Measurements from ENCODE around the gene GNPAT. TPM values are rescaled to one million over a fixed set of nuclear protein-coding genes. Genes with fewer than 3 reads are reported as not detected.

Gene GNPAT
- total RNA-seq: 10 to 100 TPM; 55.4 to 56.6 TPM

DNA sequence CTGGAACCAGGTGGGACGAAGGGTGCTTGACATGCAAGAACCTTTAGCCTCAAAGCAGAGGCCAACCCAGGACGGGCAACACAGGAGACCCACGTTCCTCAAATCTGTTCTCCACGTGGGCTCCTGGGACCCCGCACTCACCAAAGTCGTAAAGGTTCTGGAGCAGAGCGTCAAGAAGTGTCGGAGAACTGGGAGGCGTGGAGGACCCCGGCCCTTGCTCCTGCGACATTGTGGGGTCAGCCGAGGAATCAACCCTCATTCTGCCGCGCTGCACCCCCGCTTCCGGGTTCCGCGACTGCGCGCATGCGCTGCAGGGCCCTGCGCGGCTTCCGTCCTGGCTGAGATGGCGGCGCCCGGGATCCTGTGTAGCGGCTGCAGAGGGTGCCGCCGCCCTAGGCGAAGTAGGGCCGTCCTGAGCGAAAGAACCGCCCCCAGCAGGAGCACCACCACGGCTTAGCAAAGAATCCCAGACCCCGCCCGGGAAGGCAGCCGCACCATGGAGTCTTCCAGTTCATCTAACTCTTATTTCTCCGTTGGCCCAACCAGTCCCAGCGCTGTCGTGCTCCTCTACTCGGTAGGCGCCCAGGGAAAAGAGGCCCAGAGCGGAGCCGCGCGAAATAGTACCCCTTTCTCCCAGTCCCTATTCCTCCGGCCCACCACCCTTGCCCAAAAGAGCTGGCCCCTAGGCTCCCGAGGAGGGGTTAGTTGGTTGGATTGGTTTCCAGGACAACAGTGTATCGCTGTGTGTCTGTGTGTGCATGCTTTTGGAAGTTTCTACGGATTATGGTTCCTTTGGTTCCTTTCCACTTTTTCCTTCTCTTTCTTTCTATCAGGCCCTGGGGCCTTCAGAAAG lies at the start of gene GNPAT:
TSS of gene GNPAT (plus strand) at position 330 of the 853 bp plus-strand sequence. CDS start at position 497, 167 bp downstream.
- ChIA-PET CTCF (interaction anchor here (0.9 kb wide), 1 partner anchor 13 kb away, joined by 4 read pairs; no protein-coding TSS in a partner anchor), POLR2A (interaction anchor here (0.9 to 1.2 kb wide), 3 partner anchors 38 to 262 kb away, joined by 3 read pairs; partner anchors contain the start of genes ARV1, SPRTN and TTC13)

DNA sequence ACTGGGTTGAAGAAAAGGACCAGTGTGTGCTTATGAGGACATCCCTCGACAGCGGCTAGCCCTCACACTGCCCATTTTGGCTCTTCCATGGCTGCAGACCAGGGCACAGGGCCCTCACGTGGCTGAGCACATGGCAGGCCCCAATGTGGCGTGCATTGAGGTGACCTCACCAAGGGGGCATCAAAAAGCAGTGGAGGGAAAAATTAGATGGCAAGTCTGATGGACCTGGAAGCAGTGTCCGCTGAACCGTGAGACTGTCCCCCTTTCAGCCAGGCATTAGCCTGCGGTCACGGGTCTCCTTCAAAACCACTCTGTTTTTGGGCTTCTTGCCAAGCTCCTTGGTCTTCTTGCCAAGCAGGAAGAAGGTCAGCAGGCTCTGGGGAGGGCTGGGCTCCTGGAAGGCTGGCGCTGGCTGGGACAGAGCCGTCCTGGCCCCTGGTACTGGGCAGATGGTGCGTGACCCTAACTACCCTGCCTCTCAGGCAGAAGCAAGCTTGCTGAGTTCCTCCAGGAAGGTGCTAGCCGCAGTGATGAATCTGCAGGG lies 48.3 kb upstream of the GNPAT start:
- POLR2A ChIA-PET: no interaction called here
- CTCF ChIA-PET: no interaction called here

DNA sequence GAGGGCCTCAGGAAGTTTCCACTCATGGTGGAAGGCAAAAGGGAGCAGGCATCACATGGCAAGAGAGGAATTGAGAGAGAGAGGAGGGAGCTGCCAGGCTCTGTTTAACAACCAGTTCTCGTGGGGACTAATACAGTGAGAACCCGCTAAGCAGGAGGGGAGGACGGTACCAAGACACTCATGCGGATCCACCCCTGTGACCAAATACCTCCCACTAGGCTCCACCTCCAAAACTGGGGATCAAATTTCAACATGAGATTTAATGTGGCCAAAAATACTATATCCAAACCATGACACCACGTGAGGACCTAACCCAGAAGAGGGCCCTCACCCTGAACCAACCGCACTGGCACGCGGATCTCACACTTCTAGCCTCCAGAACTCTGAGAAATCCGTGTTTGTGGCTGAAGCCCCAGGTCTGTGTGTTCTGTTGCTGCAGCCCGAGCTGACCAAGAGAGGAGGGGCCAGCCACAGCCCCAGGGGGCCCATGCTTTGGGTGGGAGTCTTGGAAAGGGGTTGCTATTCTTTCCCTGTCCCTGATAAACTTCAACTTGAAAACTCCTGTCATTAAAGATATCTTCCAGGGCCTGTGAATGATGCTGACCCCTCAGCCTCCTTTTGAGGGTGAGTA lies 47.2 kb upstream of the GNPAT start:
- ChIA-PET POLR2A (no interaction called here), CTCF (no interaction called here)

DNA sequence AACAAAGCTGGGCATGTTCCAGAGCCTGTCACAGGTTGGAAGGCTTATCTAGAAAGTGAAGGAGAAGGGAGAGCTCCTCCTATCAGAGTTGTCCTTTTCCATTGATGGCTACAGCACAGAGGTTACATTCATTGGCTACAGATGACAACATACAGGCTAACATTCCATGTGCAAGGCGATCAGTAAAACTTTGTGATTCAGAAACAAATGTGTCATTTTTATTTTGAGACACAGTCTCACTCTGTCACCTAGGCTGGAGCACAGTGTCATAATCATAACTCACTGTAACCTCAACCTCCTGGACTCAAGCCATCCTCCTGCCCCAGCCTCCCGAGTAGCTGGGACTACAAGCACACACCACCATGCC lies 46.6 kb upstream of the GNPAT start:
- CTCF ChIA-PET: no interaction called here
- POLR2A ChIA-PET: no interaction called here

DNA sequence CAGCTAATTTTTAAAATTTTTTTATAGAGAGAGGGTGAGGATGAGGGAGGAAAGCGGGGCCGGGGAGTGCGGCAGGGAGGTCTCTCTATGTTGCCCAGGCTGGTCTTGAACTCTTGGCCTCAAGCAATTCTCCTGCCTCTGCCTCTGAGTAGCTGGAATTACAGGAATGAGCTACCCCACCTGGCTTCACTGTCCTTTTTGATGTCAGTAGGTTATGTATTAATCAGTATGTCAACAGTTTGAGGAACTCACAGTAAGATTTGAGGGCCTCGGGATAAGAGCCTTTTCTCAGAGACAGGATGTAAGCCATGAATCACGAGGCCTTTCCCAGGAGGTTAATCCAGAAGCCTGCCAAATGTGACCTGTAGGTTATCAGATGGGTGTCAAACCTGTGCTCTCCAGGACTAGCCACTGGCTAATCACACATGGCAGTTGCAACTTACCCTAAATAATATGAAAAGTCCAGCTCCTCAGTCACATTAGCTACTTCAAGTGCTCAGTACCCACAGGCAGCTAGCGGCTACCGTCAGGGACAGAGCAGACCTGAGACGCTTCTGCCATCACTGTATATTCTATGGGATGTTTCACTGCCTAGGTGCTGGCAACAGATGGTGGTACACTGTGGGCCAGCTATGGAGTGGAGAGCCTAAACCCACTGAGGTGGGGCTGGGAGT lies 46.0 kb upstream of the GNPAT start:
- POLR2A ChIA-PET: no interaction called here
- CTCF ChIA-PET: no interaction called here

DNA sequence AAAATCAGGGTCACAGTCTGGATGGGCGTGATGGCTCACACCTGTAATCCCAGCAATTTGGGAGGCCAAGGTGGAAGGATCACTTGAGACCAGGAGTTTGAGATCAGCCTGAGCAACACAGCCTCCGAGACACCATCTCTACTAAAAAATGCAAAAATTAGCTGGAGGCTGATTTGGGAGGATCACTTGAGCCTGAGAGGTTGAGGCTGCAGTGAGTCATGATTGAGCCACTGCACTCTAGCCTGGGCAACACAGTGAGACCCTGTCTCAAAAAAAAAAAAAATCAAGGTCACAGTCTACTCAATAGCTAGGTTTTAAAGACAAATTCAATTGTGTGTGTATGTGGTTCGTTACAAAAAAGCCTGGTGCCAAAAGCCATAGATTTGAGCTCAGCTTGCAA lies 44.7 kb upstream of the GNPAT start:
- ChIA-PET CTCF (interaction anchor here (0.6 kb wide), 1 partner anchor 1708 kb away, joined by 3 read pairs; no protein-coding TSS in a partner anchor), POLR2A (no interaction called here)

DNA sequence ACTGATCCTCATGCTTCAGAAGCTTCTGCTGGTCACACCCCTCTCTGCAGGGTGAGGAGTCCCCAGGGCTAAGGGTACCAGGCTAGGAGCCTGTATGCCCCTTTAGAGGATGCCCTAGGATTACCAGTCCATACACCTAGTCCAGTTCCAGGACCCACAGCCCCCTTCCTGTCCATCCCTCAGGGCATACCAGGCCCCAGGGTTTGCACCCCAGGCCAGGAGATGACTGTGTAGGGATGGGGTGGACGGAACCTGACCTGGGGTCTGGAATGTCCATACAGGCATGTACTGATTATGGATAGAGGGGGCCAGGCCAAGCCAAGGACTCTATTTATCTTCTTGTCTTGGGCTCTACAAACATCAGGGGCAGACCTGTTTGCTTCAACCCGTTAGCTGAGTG lies 44.3 kb upstream of the GNPAT start:
- ChIA-PET CTCF (no interaction called here), POLR2A (no interaction called here)

DNA sequence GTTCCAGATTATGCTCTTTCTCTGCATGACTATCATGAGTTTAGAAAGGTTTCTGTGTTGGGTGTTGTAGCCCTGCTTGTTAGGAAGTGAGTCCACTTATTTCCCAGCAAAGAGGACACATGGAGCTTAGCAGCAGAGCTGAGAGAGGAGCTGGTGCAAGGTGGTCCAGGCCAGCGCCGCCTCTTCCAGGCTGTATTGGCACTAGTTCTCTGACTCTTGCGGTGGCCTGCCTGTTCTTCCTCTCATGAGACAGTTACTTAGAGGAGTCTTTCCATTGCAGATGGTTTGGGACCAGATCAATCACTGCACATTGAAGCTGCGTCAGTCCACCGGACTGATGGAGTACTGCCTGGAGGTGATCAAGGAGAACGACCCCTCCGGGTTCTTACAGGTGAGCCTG lies 41.1 kb upstream of the GNPAT start:
- POLR2A ChIA-PET: no interaction called here
- CTCF ChIA-PET: no interaction called here

DNA sequence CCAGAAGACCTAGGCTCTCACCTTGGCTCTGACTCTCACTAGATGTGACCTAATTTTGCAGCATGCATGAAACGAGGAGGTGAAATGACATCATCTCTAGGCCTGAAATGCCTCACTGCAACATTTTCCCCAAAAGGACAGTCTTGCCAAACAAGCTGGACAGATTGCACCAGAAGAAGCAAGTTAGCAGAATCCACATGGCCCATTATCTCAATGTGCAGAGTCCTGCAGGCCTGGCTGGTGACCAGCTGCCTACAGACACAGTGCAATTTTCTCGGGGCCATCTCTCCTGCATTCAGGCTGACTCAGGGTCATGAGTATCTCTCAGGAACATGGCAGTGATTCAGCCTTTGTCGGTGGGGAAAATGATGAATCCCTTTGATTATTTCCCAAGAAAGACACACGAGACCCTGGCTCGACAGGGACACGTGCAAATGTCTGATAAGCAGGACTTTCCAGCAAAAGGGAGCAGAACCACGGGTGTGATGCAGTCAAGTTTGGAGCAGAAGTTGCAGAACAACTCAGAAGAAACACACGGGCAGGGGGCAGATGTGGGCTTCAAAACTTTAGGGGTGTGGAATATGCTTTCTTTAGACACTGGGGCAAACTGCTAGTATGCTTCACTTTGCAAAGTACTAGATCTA lies 40.5 kb upstream of the GNPAT start:
- CTCF ChIA-PET: no interaction called here
- POLR2A ChIA-PET: no interaction called here

DNA sequence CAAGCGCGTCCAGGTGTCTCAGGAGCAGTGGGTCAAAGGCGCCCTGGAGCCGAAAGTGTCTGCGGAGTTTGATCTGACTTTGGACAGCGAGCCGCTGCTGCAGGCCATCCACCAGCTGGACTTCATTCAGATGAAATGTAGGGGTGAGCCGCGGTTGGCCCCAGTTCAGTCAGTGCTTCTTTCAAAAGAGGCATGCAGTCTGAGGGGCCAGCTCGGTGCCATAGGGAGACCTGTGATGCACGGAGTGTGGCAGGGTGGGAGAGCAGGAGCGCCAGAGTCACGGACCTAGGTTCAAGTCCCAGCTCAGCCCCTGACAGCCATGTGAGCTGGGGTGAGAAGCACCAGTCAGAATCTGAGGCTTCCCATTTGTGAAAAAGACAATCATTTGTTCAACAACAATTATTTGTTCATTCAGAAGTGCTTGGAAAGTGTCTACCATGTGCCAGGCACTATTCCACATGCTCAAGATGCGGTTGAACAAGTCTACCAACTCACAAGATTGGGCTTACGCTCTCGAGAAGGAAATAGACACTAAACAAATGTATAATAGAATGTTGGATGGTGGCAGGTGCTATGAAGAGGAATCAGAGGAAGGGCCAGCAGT lies 39.5 kb upstream of the GNPAT start:
- POLR2A ChIA-PET: no interaction called here
- CTCF ChIA-PET: no interaction called here

DNA sequence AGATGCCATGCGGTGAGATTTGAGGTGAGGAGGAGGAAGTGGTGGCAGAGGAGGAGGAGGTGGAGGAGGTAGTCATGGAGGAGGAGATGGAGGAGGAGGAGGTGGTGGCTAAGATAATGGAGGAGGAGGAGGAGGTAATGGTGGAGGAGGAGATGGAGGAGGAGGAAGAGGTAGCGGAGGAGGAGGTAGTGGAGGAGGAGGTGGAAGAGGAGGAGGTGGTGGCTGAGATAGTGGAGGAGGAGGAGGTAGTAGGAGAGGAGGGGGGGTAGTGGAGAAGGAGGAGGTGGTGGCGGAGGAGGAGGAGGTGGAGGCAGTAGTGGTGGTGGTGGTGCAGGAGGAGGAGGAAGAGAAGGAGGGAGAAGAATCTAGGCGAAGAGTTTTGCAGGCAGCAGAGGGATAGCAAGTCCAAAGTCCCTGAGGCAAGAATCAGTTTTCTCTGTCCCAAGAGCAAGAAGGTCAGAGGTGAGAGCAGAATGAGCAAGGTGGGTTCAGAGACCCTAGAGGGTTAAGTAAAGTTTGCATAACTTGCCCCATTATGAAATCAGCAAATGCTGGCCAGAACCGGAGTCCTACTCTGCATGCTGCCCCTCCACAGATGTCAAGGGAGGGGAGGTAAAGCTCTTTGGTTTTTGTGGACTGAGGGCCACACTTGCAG lies 38.9 kb upstream of the GNPAT start:
- CTCF ChIA-PET: no interaction called here
- POLR2A ChIA-PET: no interaction called here

DNA sequence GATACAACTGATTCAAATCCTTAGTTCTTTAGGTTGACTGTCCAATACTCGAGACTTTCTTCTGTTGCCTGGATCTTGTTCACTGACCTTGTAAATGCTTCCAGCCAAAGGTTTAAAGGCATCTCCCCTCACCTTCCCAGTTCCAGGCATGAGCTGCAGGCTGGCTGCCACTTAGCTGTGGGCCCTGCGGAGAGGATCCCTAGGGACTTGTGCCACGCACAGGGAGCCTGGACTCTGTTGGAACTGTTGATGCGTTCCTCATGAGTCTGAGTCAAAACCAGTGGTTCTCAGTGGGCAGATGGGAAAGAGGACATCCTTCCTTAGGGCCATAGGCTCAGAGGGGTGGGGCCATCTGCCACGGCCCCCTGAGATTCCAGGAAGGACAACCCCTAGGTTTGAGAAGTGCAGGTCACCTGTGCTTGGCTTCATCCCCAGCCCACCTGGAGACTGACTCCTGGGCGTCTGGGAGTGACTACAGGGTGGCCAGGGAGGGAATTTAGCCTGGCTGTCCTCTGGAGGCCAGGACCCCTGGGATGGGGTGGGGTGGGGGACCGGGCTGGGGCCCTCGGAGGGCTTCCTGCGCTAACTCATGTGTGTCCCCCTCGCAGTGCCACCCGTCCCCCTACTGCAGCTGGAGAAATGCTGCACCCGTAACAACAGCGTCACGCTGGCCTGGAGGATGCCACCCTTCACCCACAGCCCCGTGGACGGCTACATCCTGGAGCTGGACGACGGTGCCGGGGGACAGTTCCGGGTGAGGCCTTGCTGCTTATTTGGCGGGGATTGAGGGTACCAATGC lies 37.6 kb upstream of the GNPAT start:
- ChIA-PET POLR2A (no interaction called here), CTCF (no interaction called here)

DNA sequence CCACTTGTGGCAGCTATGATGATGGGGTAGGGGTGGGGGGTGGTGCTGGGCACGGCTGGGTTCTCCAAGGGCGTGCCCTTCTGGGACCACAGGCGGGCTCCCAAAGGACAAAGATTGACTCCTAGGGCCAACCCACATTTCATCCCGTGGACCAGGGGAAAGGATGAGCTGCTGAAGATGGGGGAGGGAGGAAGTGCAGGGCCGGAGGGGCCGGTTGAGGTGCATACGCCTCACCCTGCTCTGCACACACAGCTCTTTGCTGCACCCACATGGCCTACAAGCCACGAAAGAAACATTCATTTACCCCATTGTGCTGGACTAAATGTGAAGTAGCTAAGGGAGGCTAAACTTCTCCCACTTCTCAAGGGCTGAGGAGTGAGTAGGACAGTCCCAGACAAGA lies 34.2 kb upstream of the GNPAT start:
- CTCF ChIA-PET: no interaction called here
- POLR2A ChIA-PET: no interaction called here

DNA sequence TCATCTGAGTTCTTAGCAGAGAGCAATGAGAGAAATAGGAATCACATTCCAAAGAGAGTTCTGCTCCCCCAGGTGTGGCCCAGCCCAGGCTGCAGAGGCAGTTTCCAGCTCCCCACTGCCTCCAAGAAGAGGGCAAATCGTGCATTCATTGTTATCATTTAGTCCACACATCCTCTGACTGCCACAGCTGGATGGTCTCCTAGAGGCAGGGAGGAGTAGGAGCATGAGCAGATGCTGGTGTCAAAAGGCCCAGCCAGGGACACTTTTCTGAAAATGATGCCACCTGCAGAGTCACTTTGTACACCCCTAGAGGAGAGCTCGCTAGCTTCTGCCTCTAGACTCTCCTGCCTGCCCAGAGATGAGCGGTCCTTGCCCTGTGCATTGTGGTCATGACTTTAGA lies 33.6 kb upstream of the GNPAT start:
- ChIA-PET POLR2A (no interaction called here), CTCF (interaction anchor here (0.7 kb wide), 1 partner anchor 15 kb away, joined by 3 read pairs; no protein-coding TSS in a partner anchor)

DNA sequence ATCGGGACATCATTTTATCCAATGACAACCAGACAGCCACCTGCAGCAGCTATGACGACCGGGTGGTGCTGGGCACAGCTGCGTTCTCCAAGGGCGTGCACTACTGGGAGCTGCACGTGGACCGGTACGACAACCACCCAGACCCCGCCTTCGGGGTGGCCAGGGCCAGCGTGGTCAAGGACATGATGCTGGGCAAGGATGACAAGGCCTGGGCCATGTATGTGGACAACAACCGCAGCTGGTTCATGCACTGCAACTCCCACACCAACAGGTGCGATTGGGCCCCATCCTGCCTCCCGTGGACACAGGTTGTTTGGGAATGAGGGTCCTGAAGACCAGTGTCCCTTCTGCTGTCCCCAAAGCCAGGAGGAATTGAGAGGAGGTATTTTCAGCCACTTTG lies 32.0 kb upstream of the GNPAT start:
- ChIA-PET CTCF (no interaction called here), POLR2A (no interaction called here)

DNA sequence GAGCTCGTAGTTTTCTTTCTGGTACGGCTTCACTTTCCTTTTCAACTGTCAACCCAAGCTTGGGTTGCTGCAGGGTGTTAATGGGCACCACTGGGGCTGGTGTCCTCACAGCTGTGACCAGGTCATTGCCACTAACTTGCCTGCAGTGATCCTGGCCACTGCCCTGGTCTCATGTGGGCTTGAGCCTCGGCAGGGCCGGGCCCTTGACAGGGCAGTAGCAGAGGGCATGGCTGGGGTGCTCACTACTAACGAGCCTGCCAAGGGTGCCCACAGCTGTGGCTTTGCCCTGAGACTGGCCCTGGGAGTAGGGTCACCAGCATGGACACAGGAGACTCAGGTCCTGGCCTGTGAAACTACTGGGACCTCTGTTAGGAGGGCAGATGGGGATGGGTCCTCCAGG lies 31.5 kb upstream of the GNPAT start:
- POLR2A ChIA-PET: no interaction called here
- CTCF ChIA-PET: no interaction called here

DNA sequence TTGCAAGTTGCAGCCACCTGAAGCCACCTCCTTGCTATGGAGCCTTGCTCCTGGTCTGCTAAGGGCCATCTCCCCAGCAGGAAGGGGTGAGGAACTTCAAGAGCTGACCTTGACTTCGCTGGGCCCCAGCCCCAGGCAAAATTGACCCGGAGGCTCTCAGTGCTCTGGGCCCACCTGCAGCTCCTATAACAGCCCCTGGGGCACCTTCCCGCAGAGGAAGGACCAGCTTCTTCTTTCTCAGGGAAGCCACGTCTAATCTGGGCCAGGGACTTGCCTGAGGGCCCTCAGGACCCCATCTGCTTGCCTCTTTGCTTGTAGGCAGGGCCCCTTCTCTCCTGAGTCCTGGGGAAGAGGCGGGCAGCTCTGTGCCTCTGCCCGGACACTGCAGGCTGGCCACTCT lies 30.9 kb upstream of the GNPAT start:
- POLR2A ChIA-PET: interaction anchor here (0.7 kb wide), 1 partner anchor 206 kb away, joined by 5 read pairs; no protein-coding TSS in a partner anchor
- CTCF ChIA-PET: interaction anchor here (1.3 kb wide), 1 partner anchor 21 kb away, joined by 3 read pairs; no protein-coding TSS in a partner anchor

All from activated CD8-positive, alpha-beta memory T cell treated with anti-CD3 and anti-CD28 coated beads for 36 hours (primary cell).